ENCODE measurements around the gene CALHM4.
A peak's percentile ranks its signal among the peaks of the same experiment; 100 is the strongest.

CALHM4 gene

DNA sequence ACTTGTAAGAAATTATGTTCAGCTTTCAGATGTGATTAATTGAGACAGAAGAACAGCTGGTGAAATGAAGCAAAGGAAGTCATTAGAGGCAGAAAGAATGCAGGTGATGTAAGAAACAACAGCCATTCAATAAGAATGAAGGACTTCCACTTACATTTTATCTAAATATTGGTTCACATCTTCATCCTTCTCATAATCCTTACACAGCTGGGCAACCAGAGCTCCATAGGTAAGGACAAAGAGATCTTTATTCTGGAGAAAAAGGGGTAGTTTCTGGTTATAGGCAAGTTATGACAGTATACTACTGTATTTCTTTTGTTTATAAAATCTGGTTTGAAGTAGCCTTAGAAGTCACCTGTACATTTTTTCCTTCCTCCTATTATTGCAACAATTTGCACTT lies 10.4 kb upstream of the CALHM4 start:
- no peak for DNase-seq

DNA sequence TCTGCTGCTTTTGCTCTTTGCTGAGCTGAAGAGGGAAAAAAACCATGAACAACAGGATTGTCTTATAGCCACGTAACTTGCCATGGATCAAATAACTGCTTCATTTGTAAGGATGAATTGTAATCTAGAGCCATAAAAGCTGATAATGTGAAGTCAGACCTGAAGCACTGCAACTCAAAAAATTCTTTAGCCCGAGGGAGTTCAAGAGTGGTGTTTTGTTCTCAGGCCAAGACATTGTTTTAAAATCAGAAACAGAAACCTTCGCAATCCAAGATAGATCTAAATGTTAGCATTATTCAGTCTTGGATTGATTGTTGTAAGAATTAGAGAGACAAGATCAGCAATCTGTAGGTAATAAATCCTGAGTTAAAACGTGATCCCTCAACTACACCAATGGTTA lies 7.9 kb upstream of the CALHM4 start, which contains the start of gene TRAPPC3L:
Gene TRAPPC3L, minus strand, starts transcription at position 34 of the 400 bp plus-strand sequence. CDS start 170 bp downstream, outside the sequence.
- no peak for DNase-seq

DNA sequence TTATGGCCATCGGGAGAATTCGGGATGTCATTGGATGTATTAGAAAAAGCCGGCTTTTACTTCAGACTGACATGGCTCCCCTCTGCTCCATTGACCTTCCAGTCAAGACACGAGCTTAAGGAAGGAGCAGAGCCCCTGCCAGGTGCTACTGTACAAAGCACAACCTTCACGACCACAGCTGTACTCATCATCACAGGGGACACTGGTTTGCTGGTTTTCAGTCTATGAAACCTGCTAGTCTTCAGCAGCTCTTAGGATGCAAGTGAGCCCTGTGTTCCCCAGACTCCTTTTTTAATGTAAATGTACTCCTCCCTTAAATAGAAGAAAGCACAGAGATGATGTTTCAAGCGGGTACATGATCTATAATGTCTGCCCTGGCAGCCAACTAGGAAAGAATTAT lies 6.2 kb upstream of the CALHM4 start:
- no peak for DNase-seq

DNA sequence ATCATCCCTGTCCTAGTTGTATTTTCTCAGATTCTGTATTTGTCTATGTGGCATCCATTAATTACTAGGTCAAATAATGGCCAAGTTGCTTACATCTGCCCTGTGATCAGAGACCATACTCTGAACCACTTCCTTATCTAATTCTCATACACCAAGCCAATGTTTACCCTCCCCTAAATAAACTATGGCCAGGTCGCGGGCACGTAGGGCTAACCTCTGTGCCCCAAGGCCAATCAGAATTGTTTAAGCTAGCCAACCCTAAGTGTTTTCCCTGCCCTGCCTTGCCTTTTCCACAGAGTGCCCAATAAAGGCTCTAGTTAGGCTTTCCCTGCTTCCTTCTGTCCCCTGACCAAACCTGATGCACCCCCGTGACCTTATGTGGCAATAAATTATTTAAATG lies 2.8 kb upstream of the CALHM4 start:
- DNase-seq = no peak

- DNase-seq = no peak
These were observed 2.5 kb downstream of the CALHM4 start for GRCh38 chr6:116556065-116556464.

DNA sequence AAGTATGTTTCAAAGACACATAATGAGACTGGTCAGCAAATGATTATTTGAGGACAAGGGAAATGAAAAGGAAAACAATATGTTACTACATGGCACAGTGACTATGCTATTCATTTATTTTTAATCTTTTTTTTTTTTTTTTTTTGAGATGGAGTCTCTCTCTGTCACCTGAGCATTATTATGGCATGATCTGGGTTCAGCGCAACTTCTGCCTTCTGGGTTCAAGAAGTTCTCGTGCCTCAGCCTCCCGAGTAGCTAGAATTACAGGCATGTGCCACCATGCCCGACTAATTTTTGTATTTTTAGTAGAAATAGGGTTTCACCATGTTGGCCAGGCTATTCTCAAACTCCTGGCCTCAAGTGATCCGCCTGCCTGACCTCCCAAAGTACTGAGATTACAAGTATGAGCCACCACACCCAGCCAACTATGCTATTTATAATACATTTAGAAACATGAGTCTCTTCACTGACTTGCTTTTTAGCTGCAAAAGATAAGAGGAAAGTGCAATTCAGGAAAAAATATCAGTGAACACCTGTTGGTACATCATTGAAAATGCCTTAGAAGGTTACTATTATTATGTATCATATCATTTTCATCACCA lies 3.4 kb downstream of the CALHM4 start:
- no peak for DNase-seq

DNA sequence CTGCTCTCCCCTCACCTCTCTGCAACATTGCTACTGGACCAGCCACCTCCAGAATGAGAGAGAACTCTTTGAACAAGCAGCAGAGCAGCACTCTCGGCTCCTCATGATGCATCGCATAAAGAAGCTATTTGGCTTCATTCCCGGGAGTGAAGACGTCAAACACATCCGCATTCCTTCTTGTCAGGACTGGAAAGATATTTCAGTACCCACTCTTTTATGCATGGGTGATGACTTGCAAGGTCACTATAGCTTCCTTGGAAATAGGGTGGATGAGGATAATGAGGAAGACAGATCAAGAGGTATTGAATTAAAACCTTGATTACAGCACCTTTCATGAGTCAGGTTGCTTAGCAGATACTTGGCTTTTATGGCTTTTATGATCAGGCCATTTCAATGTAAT lies 4.3 kb downstream of the CALHM4 start:
- no peak for DNase-seq

GRCh38 chr6:116560130-116560529 lies 6.6 kb downstream of the CALHM4 start:
- DNase-seq = no peak

GRCh38 chr6:116561377-116562018 lies 7.9 kb downstream of the CALHM4 start:
- peak; percentile 79 for DNase-seq

- no peak for DNase-seq
These were observed 8.5 kb downstream of the CALHM4 start for GRCh38 chr6:116562019-116562403.

DNA sequence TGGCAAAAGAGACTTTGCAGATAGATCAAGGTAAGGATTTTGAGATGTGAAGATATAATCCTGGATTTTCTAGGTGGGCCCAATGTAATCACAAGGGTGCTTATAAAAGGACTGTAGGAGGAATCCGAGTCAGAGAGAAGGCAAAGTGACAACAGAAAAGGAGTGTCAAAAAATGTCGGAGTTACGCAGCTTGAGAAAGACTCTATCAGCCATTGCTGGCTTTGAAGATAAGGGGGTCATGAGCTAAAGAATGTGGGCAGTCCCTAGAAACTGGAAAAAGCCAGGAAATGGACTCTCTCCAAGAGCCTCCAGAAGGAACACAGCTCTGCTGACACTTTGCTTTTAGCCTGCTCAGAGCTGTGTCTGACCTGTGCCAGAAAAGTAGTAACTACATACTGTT lies 9.1 kb downstream of the CALHM4 start:
- no peak for DNase-seq

- DNase-seq = no peak
These were observed 10.3 kb downstream of the CALHM4 start for GRCh38 chr6:116563830-116564229.

GRCh38 chr6:116564311-116564710 lies 10.8 kb downstream of the CALHM4 start:
- no peak for DNase-seq

- DNase-seq = peak; percentile 55
These were observed 11.6 kb downstream of the CALHM4 start for GRCh38 chr6:116564921-116565872.

- DNase-seq = no peak
These were observed 14.6 kb downstream of the CALHM4 start for GRCh38 chr6:116568111-116568510.

DNA sequence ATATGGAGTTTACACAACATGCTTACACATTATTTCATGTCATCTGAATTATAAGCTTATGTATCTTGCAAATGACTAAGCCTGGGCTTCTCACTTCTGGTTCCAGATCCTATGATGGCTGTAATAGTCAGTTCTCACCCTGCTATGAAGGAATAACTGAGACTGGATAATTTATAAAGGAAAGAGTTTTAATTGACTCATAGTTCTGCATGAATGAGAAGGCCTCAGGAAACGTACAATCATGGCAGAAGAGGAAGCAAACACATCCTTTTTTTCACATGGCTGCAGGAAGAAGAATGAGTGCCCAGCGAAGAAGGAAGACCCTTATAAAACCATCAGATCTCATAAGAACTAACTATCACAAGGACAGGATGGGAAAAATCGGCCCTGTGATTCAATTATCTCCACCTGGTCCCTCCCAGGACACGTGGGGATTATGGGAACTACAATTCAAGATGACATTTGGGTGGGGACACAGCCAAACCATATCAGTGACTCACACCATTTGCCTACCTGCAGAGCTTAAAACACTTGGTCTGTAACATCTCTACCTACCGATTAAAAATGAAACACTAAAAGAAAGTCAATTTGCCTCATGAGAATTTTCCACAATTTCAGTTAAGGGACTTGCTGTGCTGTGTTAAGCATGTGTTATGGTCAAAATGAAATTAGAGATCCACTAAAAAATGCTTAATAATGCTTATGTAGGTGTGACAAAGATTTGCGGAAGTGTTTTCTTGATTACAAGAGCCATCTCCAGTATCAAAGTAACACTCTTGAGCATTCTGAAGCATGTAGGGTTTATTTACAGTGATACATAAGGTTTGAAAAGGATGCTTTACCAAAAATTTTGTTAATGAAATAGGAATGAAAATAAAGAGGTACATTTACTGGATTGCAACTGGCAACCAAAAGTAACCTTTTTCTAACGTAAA lies 15.5 kb downstream of the CALHM4 start:
- no peak for DNase-seq

- DNase-seq = peak; percentile 99
These were observed 17.5 kb downstream of the CALHM4 start, which contains the start of gene RWDD1 for GRCh38 chr6:116570856-116571682. RWDD1 (plus strand) TSS chr6:116571504; CDS start chr6:116571583, 79 bp downstream.

GRCh38 chr6:116571683-116572000 lies 18.1 kb downstream of the CALHM4 start:
- DNase-seq = no peak

DNA sequence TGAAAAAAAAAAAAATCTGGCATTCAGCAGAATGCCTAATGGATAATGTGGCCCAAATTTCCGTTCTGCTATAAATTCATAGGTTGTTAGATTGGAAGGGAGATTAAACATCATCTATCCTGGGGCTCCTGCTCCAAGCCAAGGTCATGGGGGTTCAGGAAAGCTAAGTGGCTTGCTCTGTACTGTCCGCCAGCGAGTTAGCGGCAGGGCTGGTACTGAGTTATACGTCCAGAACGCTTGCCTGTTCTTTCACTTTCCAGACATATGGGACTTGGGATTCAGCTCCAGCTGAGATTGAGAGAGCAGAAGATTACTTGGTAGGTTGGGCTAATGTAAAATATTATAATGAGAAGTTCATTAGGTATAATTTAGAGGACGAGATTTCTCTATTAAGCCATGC lies 18.6 kb downstream of the CALHM4 start:
- no peak for DNase-seq

DNA sequence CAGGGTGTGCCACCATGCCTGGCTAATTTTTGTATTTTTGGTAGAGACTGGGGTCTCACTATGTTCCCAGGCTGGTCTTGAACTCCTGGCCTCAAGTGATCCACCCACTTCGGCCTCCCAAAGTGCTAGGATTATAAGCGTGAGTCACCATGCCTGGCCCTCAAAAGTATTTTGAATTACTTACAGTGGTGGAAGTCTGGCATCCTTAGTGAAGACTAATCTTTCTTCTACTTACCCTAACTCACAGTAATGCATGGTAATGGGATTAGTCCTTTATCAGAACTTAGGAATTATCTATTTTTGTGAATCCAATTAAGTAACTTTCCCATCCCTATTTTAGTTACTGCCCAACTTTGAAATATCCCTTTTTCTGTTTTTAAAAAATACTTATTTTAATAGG lies 21.7 kb downstream of the CALHM4 start:
- no peak for DNase-seq

DNA sequence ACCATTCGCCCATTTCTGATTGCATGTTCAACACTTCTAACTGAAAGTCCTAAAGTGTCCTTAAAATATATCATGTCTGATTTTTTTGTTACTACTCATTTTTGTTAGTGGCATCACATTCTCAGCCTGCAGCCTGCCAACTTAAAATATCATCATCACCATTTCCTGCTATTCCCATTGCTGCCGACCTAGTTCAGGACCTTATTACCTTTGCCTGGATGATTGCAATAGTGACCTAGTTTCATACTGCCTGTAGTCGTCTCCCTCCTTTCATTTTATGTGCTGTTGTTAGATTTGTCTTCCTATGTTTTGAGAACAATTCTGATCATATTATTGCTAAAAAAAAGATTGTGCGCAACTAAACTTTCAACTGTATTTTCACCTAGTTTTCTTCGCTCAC lies 23.9 kb downstream of the CALHM4 start:
- no peak for DNase-seq

DNA sequence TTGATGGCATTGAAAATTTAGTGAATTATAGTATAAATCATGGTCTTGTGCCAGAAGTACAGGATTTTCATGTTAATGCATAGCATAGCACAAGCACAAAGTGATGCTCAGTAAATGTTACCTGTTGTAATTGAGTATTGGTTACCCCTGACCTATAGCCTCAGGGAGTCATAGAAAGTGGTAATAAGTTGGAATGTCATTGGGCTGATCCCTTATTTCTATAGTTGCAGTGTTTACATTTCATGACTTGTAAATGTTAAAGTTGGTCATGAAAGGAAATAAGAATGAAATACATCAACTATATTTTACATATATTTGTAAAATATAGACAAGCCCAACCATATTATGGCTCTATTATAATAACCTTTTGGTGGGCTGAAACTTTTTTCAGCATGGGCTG lies 24.8 kb downstream of the CALHM4 start:
- DNase-seq = no peak
